Activated CD4-positive, alpha-beta T cell treated with anti-CD3 and anti-CD28 coated beads, Interleukin-2, amount 50 U/mL, for 1 hour (primary cell): ENCODE results near the gene BOD1L1.

Source experiments
- DNase-seq: peaks from one replicate; pipeline ENCODE4 v3.0.0-alpha.2; 2020

BOD1L1 gene

GRCh38 chr4:13553081-13553480, 74.4 kb downstream of the BOD1L1 start:
- no peak for DNase-seq

DNA sequence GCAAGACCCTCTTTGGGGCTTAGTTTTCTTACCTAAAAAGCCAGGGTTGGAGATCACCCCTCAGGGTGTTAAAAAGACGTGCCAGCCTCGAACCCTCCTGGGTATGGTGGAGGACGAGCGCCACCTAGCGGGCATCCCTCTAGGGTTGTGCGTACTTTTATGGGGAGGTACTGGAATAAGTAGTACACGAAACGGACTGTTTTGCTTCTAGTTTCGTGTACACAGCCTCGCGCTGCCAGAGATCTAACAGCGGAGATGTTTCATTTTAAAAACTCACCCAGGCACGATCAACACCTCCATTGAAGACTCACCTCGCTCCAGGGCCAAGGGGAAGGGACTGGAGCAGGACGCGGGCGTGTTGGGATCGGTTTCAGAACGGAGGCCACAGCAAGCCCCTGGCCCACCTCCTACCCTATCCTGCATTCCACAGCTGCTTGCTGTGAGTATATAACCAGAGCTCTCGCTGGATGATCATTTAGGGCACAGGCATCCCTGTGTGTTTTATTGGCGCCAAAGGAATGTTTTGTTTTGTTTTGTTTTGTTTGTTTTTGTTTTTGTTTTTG, 78.5 kb downstream of the BOD1L1 start:
- DNase-seq = peak; percentile 80

- no peak for DNase-seq
Observed at GRCh38 chr4:13548059-13548983, 79.2 kb downstream of the BOD1L1 start.

GRCh38 chr4:13547485-13548041, 80.0 kb downstream of the BOD1L1 start:
- no peak for DNase-seq

DNA sequence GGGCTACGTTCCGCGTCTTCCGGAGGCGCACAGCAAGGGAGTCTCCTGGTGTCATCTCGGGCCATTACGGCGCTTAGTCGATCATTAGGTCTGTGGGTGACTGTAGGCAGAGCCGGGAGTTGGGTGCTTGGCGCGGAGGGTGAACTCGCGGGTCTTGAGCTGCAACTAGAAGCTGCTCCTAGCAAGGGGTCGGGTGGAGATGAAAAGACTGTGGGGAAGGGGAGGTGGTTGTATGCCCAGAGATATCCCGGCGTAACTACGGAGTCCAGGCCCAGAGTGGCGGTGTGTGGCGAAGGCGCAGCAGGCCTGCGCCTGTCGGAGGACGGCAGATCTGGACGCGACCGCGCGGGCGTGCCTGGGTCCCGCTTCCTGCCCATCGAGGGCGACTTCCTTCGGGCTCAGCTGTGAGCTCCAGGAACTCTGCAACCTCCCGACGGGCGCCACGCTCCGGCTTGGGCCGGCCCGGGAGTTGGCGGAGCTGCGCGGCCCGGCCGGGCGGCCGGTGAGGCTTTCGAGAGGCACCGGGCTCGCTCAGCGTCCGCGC, 80.5 kb downstream of the BOD1L1 start:
- no peak for DNase-seq

DNA sequence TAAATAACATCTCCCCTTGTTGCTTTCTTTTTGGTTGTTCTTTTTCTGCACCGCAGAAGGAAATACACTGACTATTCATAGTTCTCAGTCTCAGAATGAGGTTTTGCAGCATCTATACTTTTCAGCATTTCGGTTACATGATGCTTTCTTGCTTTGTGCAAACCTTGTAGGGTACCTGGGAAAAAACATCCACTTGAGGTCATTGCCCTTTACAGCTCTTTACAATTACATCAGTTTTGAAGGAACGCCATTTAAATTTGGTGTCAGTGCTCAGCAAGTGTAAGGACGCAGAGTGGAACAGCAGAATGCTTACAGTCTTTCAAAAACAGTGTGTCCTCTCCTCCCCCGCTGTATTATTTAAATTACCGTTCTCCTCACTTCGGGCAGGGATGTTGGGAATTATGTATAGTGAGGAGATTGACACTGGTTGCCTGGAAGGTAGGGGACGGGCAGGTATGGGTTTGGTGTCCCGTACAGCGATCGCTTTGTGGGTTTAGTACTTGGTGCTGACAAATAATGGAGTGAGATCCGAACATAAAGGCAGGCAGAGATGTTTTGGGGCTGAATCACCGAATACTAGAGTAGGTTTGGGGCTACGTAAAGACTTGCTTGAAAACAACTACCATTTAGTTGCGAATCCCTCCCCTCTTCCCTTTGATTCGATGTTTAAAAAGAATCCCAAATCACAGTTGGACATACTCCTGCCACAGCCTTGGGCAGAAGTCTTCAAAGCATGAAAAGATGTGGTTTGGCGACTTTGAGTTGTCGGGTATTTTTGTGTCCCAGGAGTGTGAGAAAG, 81.2 kb downstream of the BOD1L1 start:
- DNase-seq = no peak

DNA sequence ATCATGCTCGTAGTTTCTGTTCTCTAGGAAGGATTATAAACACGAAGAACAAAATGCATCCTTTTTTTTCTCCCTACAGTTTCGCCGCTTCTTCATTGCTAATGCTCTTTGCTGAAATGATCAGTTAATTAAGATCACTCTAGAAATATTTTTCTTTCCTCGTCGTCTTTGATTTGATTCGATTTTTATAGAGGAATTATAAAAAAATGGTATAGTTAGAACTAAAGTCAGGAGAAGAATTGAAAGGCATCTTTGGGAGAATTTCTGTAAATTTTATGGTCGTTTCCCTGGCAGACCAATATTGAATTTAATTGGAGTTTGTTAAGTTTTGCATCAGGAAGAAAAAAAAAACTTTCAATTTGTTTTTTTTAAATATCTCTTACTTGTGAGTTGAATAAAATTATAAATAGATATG, 82.1 kb downstream of the BOD1L1 start:
- DNase-seq = no peak

GRCh38 chr4:13544606-13545393, 82.7 kb downstream of the BOD1L1 start:
- DNase-seq = no peak

DNA sequence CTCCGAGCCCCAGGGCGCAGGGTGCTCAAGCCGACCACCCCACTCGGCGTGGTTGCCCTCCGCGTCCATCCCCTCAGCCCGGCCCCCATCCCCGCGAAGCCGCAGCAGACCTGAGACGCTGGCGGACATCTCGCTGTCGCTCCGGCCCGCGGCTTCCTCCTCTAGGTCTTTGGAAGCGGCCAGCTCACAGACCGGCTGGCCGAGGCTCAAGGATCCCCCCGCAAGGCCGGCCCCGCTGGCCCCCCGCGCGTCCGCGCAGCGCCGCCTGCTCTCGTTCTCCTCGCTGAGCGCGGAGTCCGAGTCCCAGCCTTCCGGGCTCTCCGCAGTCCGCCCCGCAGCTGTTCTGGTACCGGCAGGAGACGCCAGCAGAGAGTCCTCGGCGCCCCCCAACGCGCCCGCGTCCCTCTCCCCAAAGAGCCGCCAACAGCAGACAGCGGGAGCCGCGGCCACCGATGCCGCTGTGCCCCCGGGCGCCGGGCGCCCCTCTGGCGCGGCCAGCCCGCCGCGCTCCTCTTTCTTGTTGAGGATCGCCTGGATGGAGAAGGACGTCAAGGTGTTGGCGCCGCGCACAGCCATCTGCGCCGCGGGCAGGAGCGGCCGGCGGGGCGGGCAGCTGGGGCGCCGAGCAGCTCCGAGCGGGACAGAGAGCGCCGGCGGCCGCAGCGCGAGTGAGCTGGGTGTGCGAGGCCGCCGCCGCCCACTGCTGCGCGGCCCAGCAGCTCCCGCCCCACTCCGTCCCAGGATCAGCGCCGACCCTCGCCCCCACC, 83.5 kb downstream of the BOD1L1 start, which contains the start of gene NKX3-2:
TSS of gene NKX3-2 (minus strand) at position 670 of the 767 bp plus-strand sequence. CDS start at position 576, 94 bp downstream.
- DNase-seq = no peak

GRCh38 chr4:13543032-13543838, 84.3 kb downstream of the BOD1L1 start:
- DNase-seq = no peak

- DNase-seq = no peak
Observed at GRCh38 chr4:13542577-13543031, 84.9 kb downstream of the BOD1L1 start.

- no peak for DNase-seq
Observed at GRCh38 chr4:13541720-13542576, 85.6 kb downstream of the BOD1L1 start.

DNA sequence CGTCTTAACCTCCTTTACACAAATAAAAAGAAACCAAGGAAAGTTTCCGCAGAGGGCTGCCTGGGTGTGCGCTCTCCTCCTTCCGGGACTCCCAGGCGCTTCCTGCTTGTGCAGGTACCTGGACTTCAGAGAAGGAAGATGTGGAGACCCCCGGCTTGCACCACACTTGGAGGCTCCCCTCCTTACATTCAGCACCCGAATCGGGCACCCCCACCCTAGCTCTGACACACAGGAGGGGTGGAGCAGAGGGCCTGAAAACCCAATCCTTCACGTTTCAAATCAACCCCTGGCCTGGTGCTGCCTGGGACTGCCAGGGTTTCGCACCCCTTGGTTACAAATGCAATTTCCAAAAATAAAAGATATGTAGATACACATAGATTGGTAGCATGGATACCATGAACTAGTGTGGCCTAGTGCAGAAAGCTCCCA, 86.3 kb downstream of the BOD1L1 start:
- no peak for DNase-seq

DNA sequence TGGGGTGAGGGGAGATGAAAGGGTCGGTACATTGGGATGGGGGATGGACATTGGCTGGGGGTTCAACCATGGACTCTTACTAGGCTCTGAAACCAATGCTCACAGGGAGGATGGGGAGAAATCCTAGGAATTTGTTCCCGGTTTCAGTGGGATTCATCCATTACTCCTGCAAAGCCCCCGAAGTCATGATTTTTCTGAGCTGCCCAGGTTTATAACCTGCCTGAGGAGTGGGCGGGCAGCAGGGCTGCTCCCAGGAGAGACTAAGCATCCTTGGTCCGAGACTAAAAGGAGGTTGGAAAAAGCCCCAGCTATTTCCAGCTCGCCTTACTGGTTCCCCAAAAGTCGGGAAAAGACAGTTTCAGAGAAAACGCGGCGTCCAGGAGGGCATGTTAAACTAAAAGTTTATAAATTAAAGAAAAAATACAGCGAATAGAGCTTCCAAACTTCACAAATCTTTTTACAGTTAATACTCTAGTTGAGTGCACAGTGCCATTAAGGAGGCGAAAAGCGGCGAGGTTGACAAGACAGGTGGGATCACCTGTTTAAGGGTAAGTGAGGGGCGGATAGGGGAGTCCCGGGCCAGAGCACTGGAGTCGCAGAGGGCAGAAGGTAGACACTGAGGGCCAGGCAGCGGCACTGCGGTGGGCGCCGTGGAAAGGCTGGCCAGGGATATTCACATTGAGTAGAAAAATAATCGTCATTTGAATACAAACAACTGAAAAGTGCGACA, 86.9 kb downstream of the BOD1L1 start:
- no peak for DNase-seq

DNA sequence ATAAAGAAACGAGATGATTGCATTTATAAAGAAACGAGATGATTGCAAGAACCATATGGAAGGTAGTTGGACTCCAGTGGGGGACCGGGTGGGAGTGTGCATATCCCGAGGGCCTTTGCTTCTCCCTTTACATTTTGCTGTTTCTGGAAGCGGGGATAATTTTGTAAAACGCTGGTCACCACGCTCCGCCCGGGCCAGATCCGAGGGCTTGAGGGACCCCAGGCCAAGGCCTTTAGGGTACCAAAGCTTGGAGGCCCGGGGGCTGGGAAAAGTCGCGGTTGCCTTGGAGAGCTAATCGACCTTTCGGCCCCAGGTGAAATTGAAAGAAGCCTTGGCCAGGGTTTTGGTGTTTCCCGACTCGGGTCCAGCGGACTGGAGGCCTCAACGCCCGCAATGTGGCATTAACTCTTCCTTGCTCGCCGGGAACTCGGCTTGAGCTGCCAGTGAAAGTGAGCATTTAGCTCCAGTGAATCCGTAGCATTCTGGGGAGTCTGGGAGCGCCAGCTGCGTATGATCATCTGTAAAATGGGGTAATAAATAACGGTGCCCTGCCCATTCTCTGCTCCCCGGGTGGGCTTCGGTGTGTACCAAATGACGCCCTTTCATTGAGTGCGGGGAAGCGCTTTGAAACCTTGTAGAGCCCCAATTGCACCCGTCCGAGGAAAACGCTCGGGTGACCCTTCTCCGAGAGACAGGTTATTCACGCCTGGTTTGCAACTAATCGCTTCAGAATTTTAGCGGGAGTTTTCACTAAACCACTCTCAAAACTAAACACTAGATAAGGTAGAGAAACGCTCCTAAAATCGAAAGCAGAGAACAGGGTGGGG, 87.7 kb downstream of the BOD1L1 start:
- DNase-seq = no peak

DNA sequence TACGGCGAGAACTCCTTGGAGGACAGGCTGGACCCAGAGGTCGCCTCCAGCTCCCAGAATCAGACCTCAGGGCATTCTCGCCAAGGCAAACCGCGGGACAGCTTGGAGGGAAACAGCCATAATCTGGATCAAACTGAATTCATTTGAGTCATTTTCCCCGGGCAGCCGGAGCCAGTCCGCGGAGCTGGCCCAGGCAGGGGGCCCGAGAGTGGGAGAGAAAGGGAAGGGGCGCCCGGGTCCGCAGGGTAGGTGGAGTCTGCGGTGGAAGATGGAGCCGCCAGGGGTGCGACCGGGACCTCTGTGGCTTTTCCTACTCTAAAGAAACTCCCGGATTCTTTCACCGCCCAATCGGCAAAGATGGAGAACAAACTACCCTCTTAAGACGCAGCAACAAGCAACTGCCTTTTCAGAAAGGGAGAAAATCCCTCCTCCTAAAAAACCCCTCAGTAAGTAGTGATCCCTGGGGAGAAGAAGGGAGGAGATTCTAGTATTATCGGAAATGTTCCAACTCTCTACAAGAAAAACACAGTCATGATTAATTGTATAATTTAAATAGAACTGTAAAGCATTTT, 88.4 kb downstream of the BOD1L1 start:
- no peak for DNase-seq

DNA sequence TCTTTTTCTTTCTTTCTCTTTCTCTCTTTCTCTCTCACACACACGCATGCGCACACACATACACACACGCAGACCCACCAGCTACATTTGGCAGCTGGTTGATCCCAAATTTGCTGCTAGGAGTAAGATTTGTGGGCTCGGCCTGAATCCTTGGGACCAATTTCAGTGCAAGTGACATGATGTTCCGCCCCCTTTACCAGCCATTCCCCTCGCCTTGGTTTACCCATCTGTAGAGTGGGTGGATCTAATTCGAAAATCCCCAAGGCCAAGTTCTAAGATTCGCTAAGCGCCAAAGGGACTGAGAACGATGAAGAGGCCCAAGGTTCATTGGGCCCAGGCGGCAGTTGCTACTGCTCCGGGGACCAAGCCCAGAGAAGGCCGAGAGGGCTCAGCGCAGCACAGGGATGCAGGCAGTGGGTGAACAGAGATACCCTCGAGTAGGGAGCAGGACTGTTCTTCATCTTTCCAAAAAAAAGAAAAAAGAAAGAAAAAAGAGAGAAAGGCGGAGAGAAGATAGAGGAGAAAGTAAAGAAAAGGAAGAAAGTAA, 89.0 kb downstream of the BOD1L1 start:
- DNase-seq = no peak
